GM12878 (cell line): ENCODE measurements around the gene ITPR3. TPM values are rescaled to one million over a fixed set of nuclear protein-coding genes. Genes with fewer than 3 reads are reported as not detected.

Source experiments
- ATAC-seq: fragments of 200-7000 bp; cut with Tn5 transposase; 3 replicates; pipeline ENCODE4 v1.9.1; 2020; ENCODE audit warnings: mild to moderate bottlenecking, moderate library complexity
- BruUV-seq: library from RNA; stranded (reverse); fragments of 400-500 nt; replicated peaks from 2 replicates; lab custom pipeline; 2021; lab: Mats Ljungman, UMichigan
- CTCF ChIA-PET: fragments of 300-600 bp; sonication (Branson Sonifier 250); formaldehyde crosslinking; extraction: SDS; loops from one replicate; lab custom pipeline; 2021; ENCODE audit warnings: inconsistent platforms; lab: Yijun Ruan, JAX
- POLR2A ChIA-PET: fragments of 350-600 bp; formaldehyde crosslinking; extraction: SDS; loops from one replicate; lab custom pipeline; 2021; ENCODE audit warnings: inconsistent platforms; lab: Charles Lee
- RAD21 ChIA-PET: fragments of 300-600 bp; sonication (Branson Sonifier 250); formaldehyde crosslinking; loops from one replicate; lab custom pipeline; 2023; ENCODE audit warnings: antibody characterized with exemption; ENCODE audit not compliant: unreplicated experiment; lab: Charles Lee
- SMC1A ChIA-PET: fragments of 300-600 bp; sonication (Branson Sonifier 250); formaldehyde crosslinking; loops from one replicate; lab custom pipeline; 2023; ENCODE audit not compliant: unreplicated experiment, uncharacterized antibody; lab: Charles Lee
- DNase-seq: peaks from one replicate; pipeline ENCODE4 v3.0.0-alpha.2; 2011; ENCODE audit warnings: low read depth, low spot score
- FAIRE-seq: peaks from 3 replicates; lab custom pipeline; 2011; peaks lifted over from hg19 to GRCh38; lab: Jason Lieb, UNC
- H2AFZ ChIP-seq: 2 replicates; pipeline ENCODE4 v1.6.0; 2011; ENCODE audit warnings: low read depth, low read length, control low read depth; ENCODE audit not compliant: control insufficient read depth
- H3K27ac ChIP-seq: 2 replicates; pipeline ENCODE4 v1.5.1; 2011; ENCODE audit warnings: control low read depth; ENCODE audit not compliant: control insufficient read depth, insufficient read depth
- H3K27me3 ChIP-seq, 2 experiments: replicated peaks in 1 of 2; 2 replicates each; pipeline versions ENCODE4 v1.6.0 to v1.6.1; 2011; ENCODE audit warnings: low read length in 1 of 2; ENCODE audit not compliant: control insufficient read depth in 2 of 2, insufficient read depth in 2 of 2
- H3K36me3 ChIP-seq, 2 experiments: 2 replicates each; pipeline ENCODE4 v1.5.1; 2011; ENCODE audit warnings: low read length in 1 of 2; ENCODE audit not compliant: control insufficient read depth in 2 of 2, insufficient read depth in 2 of 2
- H3K4me1 ChIP-seq: 2 replicates; pipeline ENCODE4 v1.6.1; 2011; ENCODE audit warnings: mild to moderate bottlenecking, low read length, moderate library complexity, mixed read lengths; ENCODE audit not compliant: control insufficient read depth, insufficient read depth
- H3K4me2 ChIP-seq: 2 replicates; pipeline ENCODE4 v1.6.0; 2011; ENCODE audit warnings: control low read depth; ENCODE audit not compliant: control insufficient read depth, insufficient read depth
- H3K4me3 ChIP-seq: fragments of 200-600 bp; sonication (generic); 2 replicates; pipeline ENCODE4 v1.5.1; 2016
- H3K79me2 ChIP-seq: 2 replicates; pipeline ENCODE4 v1.6.0; 2011; ENCODE audit warnings: low read length; ENCODE audit not compliant: control insufficient read depth, insufficient read depth
- H3K9ac ChIP-seq: 2 replicates; pipeline ENCODE4 v1.8.0; 2011; ENCODE audit warnings: low read length, control low read depth, mixed read lengths; ENCODE audit not compliant: control insufficient read depth, insufficient read depth
- H3K9me3 ChIP-seq: replicated peaks from 3 replicates; pipeline ENCODE4 v1.5.1; 2011; ENCODE audit warnings: mild to moderate bottlenecking, low read length; ENCODE audit not compliant: control insufficient read depth, insufficient read depth
- H4K20me1 ChIP-seq: 2 replicates; pipeline ENCODE4 v1.6.0; 2011; ENCODE audit not compliant: control insufficient read depth, insufficient read depth
- RAD21 ChIP-seq: IDR thresholded peaks from 2 replicates; pipeline ENCODE4 v1.6.1; 2011; ENCODE audit warnings: mild to moderate bottlenecking, low read depth, low read length, moderate library complexity; ENCODE audit not compliant: insufficient read depth
- ZZZ3 ChIP-seq: IDR thresholded peaks from 2 replicates; pipeline ENCODE4 v1.6.1; 2011; ENCODE audit warnings: low read depth; ENCODE audit not compliant: control insufficient read depth, insufficient read length
- WGBS: methylation state at CpG from one replicate; pipeline ENCODE4 v1.1.6; 2016; ENCODE audit warnings: low lambda C conversion rate; ENCODE audit not compliant: insufficient replicate concordance, insufficient coverage; ENCODE audit errors: missing lambda C conversion rate; 5-methylcytosine and 5-hydroxymethylcytosine counted together
- in situ Hi-C: fragments of 300-500 bp; cut with MboI; formaldehyde crosslinking; loops from 9 replicates; pipeline ENCODE4 v1.14.3; 2018; ENCODE audit warnings: mixed read lengths
- intact Hi-C: fragments of 100-400 bp; cut with micrococcal nuclease; formaldehyde crosslinking; loops from one replicate; pipeline ENCODE4 v1.14.2; 2022; ENCODE audit not compliant: unreplicated experiment
- polyA plus RNA-seq, 11 experiments: library from polyadenylated mRNA; depleted of rRNA in 4 of 11; unstranded in 6 of 11; stranded (reverse) in 5 of 11; fragments of >200 nt; fragmentation: Nextera tagmentation in 4 of 11; fragmentation: Illumina TruSeq in 1 of 11; extraction: Ambion mirVana in 4 of 11; extraction: Trizol in 1 of 11; gene quantifications; 1 replicate in 1 of 11; 2 replicates in 10 of 11; pipeline versions ENCODE4 v1.2.1 to v1.2.3, GENCODE V29; 2011 to 2016; ENCODE audit warnings: inconsistent platforms in 2 of 11, missing spikeins in 2 of 11, low read depth in 1 of 11
- total RNA-seq, 4 experiments: library from RNA; depleted of rRNA in 3 of 4; stranded (reverse); fragments of >200 nt in 3 of 4; fragmentation: Illumina TruSeq in 1 of 4; extraction: Trizol in 1 of 4; gene quantifications; 2 replicates each; pipeline versions ENCODE4 v1.2.1 to v1.2.3, GENCODE V29; 2013 to 2021
- TF ChIP-seq, protein P1 (sequence below), 3 experiments: IDR thresholded peaks in 2 of 3; conservative IDR thresholded peaks in 1 of 3; 2 replicates each; pipeline ENCODE4 v1.5.1; 2011; ENCODE audit warnings: low read depth in 3 of 3, low read length in 3 of 3, mild to moderate bottlenecking in 3 of 3, control low read depth in 2 of 3, moderate library complexity in 2 of 3, inconsistent platforms in 1 of 3, mixed read lengths in 1 of 3; ENCODE audit not compliant: control insufficient read depth in 2 of 3, insufficient read depth in 1 of 3; ENCODE audit errors: extremely low read depth in 1 of 3

Gene ITPR3
- total and polyA plus RNA-seq, 10 of the 15 experiments (the other 5 are each of a cell fraction or from before 2014, with no cell fraction given) = 0.32 to 34.0 (median 11.9) TPM

DNA sequence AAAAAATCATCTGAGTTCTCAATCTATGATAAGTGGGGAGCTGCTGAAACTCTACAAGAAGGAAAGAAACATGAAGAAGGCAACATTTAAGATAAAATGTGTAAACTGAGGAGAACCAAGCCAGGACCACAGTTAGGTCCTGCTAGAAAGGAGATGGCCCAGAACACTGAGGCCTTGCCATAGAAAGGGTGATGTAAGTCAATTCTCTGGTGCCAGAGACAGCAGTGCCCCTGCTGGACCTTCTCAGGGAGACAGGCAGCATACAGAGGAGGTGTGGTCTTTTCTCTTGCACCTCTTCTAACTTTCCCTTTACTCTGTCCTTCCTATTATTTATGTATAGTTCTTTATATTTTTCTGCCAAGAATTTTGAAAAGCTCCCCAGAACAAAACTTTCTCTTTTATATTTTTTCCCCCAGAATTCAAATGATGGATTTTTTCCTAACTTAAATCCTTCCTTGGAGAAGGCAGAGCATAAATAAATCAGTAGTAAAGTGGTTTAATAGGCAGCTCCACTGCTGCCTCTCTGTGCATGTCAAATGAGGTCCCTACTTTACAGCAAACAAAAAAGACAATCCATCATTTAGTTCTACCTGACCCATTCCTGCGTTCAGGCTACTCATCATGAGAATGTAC lies 81.3 kb downstream of the ITPR3 start:
- peak; percentile 89 for ATAC-seq
- intact Hi-C loops = no loop called here

More for the DNA sequence above, 81.3 kb downstream of the ITPR3 start:
- no peak overlapping the region for H3K4me2 ChIP-seq
- CTCF ChIA-PET = interaction anchor here (0.6 to 4.3 kb wide), 8 partner anchors 9 to 1217 kb away, joined by 3 to 110 read pairs (median 4); partner anchors contain the start of genes BAK1 and UQCC2
- no peaks in the 10 kb centered on the region; the same call in 1 of the 2 replicates for H4K20me1 ChIP-seq
- peaks cover 6% of the 10 kb centered on the region for H3K4me1 ChIP-seq
- H3K9ac ChIP-seq = no peak overlapping the region
- no peak overlapping the region for H2AFZ ChIP-seq
- 56% methylated on average over 1 of the region's 1 CpG for WGBS
- in situ Hi-C loops = loop anchor here (5.0 kb wide), 1 partner anchor 115 kb away; no protein-coding TSS in a partner anchor
- DNase-seq (no peak), FAIRE-seq (no peak)
- BruUV-seq = no TSS peak
- SMC1A ChIA-PET = interaction anchor here (0.7 to 3.8 kb wide), 2 partner anchors 9 to 81 kb away, joined by 4 to 27 read pairs; partner anchors contain the start of gene UQCC2
- POLR2A ChIA-PET = no interaction called here
- RAD21 ChIA-PET = interaction anchor here (1.4 kb wide), 1 partner anchor 113 kb away, joined by 3 read pairs; no protein-coding TSS in a partner anchor
- no peaks in the 10 kb centered on the region for H3K9me3 ChIP-seq
- no peaks in the 10 kb centered on the region for H3K79me2 ChIP-seq
- no peak overlapping the region for H3K4me3 ChIP-seq
- TF ChIP-seq ZZZ3 (no peak), RAD21 (0 out of 2 replicates have a peak, but pooled peaks have one; percentile 18)
- TF ChIP-seq, protein P1, sequence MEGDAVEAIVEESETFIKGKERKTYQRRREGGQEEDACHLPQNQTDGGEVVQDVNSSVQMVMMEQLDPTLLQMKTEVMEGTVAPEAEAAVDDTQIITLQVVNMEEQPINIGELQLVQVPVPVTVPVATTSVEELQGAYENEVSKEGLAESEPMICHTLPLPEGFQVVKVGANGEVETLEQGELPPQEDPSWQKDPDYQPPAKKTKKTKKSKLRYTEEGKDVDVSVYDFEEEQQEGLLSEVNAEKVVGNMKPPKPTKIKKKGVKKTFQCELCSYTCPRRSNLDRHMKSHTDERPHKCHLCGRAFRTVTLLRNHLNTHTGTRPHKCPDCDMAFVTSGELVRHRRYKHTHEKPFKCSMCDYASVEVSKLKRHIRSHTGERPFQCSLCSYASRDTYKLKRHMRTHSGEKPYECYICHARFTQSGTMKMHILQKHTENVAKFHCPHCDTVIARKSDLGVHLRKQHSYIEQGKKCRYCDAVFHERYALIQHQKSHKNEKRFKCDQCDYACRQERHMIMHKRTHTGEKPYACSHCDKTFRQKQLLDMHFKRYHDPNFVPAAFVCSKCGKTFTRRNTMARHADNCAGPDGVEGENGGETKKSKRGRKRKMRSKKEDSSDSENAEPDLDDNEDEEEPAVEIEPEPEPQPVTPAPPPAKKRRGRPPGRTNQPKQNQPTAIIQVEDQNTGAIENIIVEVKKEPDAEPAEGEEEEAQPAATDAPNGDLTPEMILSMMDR (IDR thresholded peaks at IDR 0.05 in 2 of 3, conservative IDR thresholded peaks at IDR 0.05 in 1 of 3; ENCODE audit: control insufficient read depth in 2 of 3, extremely low read depth in 1 of 3, insufficient read depth in 1 of 3, low read depth in 3 of 3, low read length in 3 of 3) = peak; percentile 38 to 66 (median 59)
- H3K27ac ChIP-seq = no peak overlapping the region
- H3K36me3 ChIP-seq = peaks cover 5 to 14% of the 10 kb centered on the region in 2 experiments
- H3K27me3 ChIP-seq = no peaks in the 10 kb centered on the region
